ENCODE data around the gene BPIFA2.

BPIFA2 gene

GRCh38 chr20:33127422-33128097 lies 40.4 kb upstream of the BPIFA2 start:
- no peak for DNase-seq (ENCODE audit: low read depth)
- no peak for TF ChIP-seq CTCF (conservative IDR thresholded peaks at IDR 0.05; ENCODE audit: low read length)
- H3K4me3 ChIP-seq (ENCODE audit: low read length) = no peak overlapping the region

GRCh38 chr20:33130568-33131061 lies 37.3 kb upstream of the BPIFA2 start:
- no peak overlapping the region for H3K4me3 ChIP-seq (ENCODE audit: low read length)
- peak; percentile 100 for DNase-seq (ENCODE audit: low read depth)
- TF ChIP-seq CTCF (conservative IDR thresholded peaks at IDR 0.05; ENCODE audit: low read length) = no peak

GRCh38 chr20:33131949-33132473 lies 35.9 kb upstream of the BPIFA2 start:
- TF ChIP-seq CTCF (conservative IDR thresholded peaks at IDR 0.05; ENCODE audit: low read length) = no peak
- DNase-seq (ENCODE audit: low read depth) = no peak
- no peak overlapping the region for H3K4me3 ChIP-seq (ENCODE audit: low read length)

GRCh38 chr20:33132513-33133372 lies 35.2 kb upstream of the BPIFA2 start:
- DNase-seq (ENCODE audit: low read depth) = peak; percentile 75
- TF ChIP-seq CTCF (conservative IDR thresholded peaks at IDR 0.05; ENCODE audit: low read length) = no peak
- no peak overlapping the region for H3K4me3 ChIP-seq (ENCODE audit: low read length)

GRCh38 chr20:33133373-33133941 lies 34.5 kb upstream of the BPIFA2 start:
- H3K4me3 ChIP-seq (ENCODE audit: low read length) = no peak overlapping the region
- no peak for TF ChIP-seq CTCF (conservative IDR thresholded peaks at IDR 0.05; ENCODE audit: low read length)
- no peak for DNase-seq (ENCODE audit: low read depth)

GRCh38 chr20:33137195-33137594 lies 30.8 kb upstream of the BPIFA2 start:
- no peak for TF ChIP-seq CTCF (conservative IDR thresholded peaks at IDR 0.05; ENCODE audit: low read length)
- H3K4me3 ChIP-seq (ENCODE audit: low read length) = no peak overlapping the region
- DNase-seq (ENCODE audit: low read depth) = no peak

Data from AG10803 (cell line).